ENCODE measurements around the gene ARHGAP40.

DNA sequence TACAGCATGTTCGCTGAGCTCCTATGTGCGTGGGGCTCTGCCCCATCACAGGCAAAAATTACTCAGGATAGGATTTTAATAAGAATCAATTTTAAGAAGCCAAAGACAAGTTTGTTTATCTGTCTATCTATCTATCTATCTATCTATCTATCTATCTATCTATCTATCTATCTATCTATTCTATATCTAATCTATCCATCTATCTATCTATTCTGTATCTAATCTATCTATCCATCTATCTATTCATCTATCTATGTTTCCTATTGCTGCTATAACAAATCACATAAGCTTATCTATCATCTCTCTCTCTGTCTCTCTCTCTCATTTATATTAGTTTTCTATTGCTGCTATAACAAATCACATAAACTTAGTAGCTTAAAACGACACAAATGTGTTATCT lies 1.7 kb downstream of the ARHGAP40 start:
- TF ChIP-seq, protein P1, sequence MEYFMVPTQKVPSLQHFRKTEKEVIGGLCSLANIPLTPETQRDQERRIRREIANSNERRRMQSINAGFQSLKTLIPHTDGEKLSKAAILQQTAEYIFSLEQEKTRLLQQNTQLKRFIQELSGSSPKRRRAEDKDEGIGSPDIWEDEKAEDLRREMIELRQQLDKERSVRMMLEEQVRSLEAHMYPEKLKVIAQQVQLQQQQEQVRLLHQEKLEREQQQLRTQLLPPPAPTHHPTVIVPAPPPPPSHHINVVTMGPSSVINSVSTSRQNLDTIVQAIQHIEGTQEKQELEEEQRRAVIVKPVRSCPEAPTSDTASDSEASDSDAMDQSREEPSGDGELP (CRISPR knock-in tag; IDR thresholded peaks at IDR 0.05; ENCODE audit: borderline replicate concordance), result no peak
- TF ChIP-seq TCF7L2 (IDR thresholded peaks at IDR 0.05; ENCODE audit: low read depth, low read length) (no peak), KAT7 (CRISPR knock-in tag; IDR thresholded peaks at IDR 0.05; ENCODE audit: borderline replicate concordance) (no peak), KLF13 (tag; IDR thresholded peaks at IDR 0.05; ENCODE audit: borderline replicate concordance, low read depth) (no peak), EZH2 (IDR thresholded peaks at IDR 0.05; ENCODE audit: borderline replicate concordance, low read depth, low read length) (no peak), MXI1 (IDR thresholded peaks at IDR 0.05; ENCODE audit: low read depth, low read length) (no peak), KLF10 (CRISPR knock-in tag; IDR thresholded peaks at IDR 0.05) (no peak), CREM (IDR thresholded peaks at IDR 0.05; ENCODE audit: low read depth) (no peak), TAF1 (IDR thresholded peaks at IDR 0.05; ENCODE audit: control insufficient read depth, extremely low read depth, insufficient read depth, low read length, severe bottlenecking) (no peak), EP300 (IDR thresholded peaks at IDR 0.05; ENCODE audit: low read length) (no peak)
- TF ChIP-seq, protein P2, sequence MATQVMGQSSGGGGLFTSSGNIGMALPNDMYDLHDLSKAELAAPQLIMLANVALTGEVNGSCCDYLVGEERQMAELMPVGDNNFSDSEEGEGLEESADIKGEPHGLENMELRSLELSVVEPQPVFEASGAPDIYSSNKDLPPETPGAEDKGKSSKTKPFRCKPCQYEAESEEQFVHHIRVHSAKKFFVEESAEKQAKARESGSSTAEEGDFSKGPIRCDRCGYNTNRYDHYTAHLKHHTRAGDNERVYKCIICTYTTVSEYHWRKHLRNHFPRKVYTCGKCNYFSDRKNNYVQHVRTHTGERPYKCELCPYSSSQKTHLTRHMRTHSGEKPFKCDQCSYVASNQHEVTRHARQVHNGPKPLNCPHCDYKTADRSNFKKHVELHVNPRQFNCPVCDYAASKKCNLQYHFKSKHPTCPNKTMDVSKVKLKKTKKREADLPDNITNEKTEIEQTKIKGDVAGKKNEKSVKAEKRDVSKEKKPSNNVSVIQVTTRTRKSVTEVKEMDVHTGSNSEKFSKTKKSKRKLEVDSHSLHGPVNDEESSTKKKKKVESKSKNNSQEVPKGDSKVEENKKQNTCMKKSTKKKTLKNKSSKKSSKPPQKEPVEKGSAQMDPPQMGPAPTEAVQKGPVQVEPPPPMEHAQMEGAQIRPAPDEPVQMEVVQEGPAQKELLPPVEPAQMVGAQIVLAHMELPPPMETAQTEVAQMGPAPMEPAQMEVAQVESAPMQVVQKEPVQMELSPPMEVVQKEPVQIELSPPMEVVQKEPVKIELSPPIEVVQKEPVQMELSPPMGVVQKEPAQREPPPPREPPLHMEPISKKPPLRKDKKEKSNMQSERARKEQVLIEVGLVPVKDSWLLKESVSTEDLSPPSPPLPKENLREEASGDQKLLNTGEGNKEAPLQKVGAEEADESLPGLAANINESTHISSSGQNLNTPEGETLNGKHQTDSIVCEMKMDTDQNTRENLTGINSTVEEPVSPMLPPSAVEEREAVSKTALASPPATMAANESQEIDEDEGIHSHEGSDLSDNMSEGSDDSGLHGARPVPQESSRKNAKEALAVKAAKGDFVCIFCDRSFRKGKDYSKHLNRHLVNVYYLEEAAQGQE (IDR thresholded peaks at IDR 0.05; ENCODE audit: borderline replicate concordance), result no peak
- TF ChIP-seq, protein P2 (CRISPR knock-in tag; IDR thresholded peaks at IDR 0.05; ENCODE audit: low read depth), result no peak
- TF ChIP-seq, protein P3, sequence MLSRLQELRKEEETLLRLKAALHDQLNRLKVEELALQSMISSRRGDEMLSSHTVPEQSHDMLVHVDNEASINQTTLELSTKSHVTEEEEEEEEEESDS (CRISPR knock-in tag; IDR thresholded peaks at IDR 0.05), result no peak
- TF ChIP-seq, protein P4, sequence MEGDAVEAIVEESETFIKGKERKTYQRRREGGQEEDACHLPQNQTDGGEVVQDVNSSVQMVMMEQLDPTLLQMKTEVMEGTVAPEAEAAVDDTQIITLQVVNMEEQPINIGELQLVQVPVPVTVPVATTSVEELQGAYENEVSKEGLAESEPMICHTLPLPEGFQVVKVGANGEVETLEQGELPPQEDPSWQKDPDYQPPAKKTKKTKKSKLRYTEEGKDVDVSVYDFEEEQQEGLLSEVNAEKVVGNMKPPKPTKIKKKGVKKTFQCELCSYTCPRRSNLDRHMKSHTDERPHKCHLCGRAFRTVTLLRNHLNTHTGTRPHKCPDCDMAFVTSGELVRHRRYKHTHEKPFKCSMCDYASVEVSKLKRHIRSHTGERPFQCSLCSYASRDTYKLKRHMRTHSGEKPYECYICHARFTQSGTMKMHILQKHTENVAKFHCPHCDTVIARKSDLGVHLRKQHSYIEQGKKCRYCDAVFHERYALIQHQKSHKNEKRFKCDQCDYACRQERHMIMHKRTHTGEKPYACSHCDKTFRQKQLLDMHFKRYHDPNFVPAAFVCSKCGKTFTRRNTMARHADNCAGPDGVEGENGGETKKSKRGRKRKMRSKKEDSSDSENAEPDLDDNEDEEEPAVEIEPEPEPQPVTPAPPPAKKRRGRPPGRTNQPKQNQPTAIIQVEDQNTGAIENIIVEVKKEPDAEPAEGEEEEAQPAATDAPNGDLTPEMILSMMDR (IDR thresholded peaks at IDR 0.05 in 2 of 3, conservative IDR thresholded peaks at IDR 0.05 in 1 of 3; ENCODE audit: insufficient read depth in 2 of 3, low read depth in 1 of 3, low read length in 3 of 3), result no peak
- TF ChIP-seq, protein P5, sequence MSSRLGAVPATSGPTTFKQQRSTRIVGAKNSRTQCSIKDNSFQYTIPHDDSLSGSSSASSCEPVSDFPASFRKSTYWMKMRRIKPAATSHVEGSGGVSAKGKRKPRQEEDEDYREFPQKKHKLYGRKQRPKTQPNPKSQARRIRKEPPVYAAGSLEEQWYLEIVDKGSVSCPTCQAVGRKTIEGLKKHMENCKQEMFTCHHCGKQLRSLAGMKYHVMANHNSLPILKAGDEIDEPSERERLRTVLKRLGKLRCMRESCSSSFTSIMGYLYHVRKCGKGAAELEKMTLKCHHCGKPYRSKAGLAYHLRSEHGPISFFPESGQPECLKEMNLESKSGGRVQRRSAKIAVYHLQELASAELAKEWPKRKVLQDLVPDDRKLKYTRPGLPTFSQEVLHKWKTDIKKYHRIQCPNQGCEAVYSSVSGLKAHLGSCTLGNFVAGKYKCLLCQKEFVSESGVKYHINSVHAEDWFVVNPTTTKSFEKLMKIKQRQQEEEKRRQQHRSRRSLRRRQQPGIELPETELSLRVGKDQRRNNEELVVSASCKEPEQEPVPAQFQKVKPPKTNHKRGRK (tag; IDR thresholded peaks at IDR 0.05), result no peak

Data from K562 (cell line).